Panc1 (cell line): ENCODE results near the gene AFF3. TPM values are rescaled to one million over a fixed set of nuclear protein-coding genes. Genes with fewer than 3 reads are reported as not detected.

ENCODE experiments used
- ATAC-seq: fragments of 200-7000 bp; cut with Tn5 transposase; 2 replicates; pipeline ENCODE4 v1.9.1; 2020; ENCODE audit warnings: mild to moderate bottlenecking, moderate library complexity
- BruUV-seq: library from RNA; stranded (reverse); fragments of 400-500 nt; replicated peaks from 2 replicates; lab custom pipeline; 2021; lab: Mats Ljungman, UMichigan
- CTCF ChIA-PET: fragments of 300-600 bp; sonication (Branson Sonifier 250); formaldehyde crosslinking; loops from one replicate; lab custom pipeline; 2022; ENCODE audit warnings: antibody characterized with exemption; lab: Charles Lee
- POLR2A ChIA-PET: fragments of 300-600 bp; sonication (Branson Sonifier 250); formaldehyde crosslinking; loops from one replicate; lab custom pipeline; 2022; ENCODE audit warnings: antibody characterized with exemption; lab: Charles Lee
- DNase-seq: peaks from one replicate; pipeline ENCODE4 v3.0.0-alpha.2; 2010; ENCODE audit warnings: low read depth, low spot score
- H3K27ac ChIP-seq: 2 replicates; pipeline ENCODE4 v1.5.1; 2011; ENCODE audit warnings: mild to moderate bottlenecking, low read length, inconsistent platforms
- H3K27me3 ChIP-seq: fragments of 200-500 bp; sonication (Bioruptor generic); 2 replicates; pipeline ENCODE4 v1.6.0; 2014; ENCODE audit warnings: low read length, inconsistent platforms; ENCODE audit not compliant: control insufficient read depth, insufficient read depth
- H3K36me3 ChIP-seq: fragments of 200-500 bp; sonication (Bioruptor generic); 2 replicates; pipeline ENCODE4 v1.5.1; 2014; ENCODE audit warnings: inconsistent platforms, mild to moderate bottlenecking, low read length, moderate library complexity; ENCODE audit not compliant: control insufficient read depth, insufficient read depth
- H3K4me1 ChIP-seq: 2 replicates; pipeline ENCODE4 v1.5.1; 2011; ENCODE audit warnings: inconsistent platforms, mild to moderate bottlenecking, low read length, moderate library complexity; ENCODE audit not compliant: control insufficient read depth, insufficient read depth
- H3K4me3 ChIP-seq, 2 experiments: 2 replicates each; pipeline ENCODE4 v1.5.1; 2011 to 2012; ENCODE audit warnings: low read depth in 2 of 2, low read length in 2 of 2, mild to moderate bottlenecking in 2 of 2, inconsistent platforms in 1 of 2, moderate library complexity in 1 of 2
- H3K9me3 ChIP-seq: fragments of 200-500 bp; sonication (Bioruptor generic); 2 replicates; pipeline ENCODE4 v1.5.1; 2014; ENCODE audit warnings: low read depth, mild to moderate bottlenecking, inconsistent platforms, low read length, moderate library complexity; ENCODE audit not compliant: control insufficient read depth, insufficient read depth
- CTCF ChIP-seq: fragments of 450-650 bp; IDR thresholded peaks from 2 replicates; pipeline ENCODE4 v1.5.1; 2017; ENCODE audit warnings: mild to moderate bottlenecking
- POLR2AphosphoS5 ChIP-seq: IDR thresholded peaks from 2 replicates; pipeline ENCODE4 v1.6.1; 2012; ENCODE audit warnings: mild to moderate bottlenecking, low read depth, low read length, moderate library complexity
- REST ChIP-seq, 2 experiments: IDR thresholded peaks; 2 replicates each; pipeline ENCODE4 v1.6.1; 2011 to 2012; ENCODE audit warnings: low read depth in 2 of 2, control low read depth in 1 of 2, low read length in 1 of 2, mild to moderate bottlenecking in 1 of 2, moderate library complexity in 1 of 2; ENCODE audit not compliant: insufficient read depth in 1 of 2
- SIN3A ChIP-seq: IDR thresholded peaks from 2 replicates; pipeline ENCODE4 v1.6.1; 2012; ENCODE audit warnings: low read depth, mild to moderate bottlenecking, low read length, moderate library complexity, borderline replicate concordance; ENCODE audit not compliant: insufficient read depth
- TCF7L2 ChIP-seq: IDR thresholded peaks from 2 replicates; pipeline ENCODE4 v1.6.1; 2011; ENCODE audit warnings: mild to moderate bottlenecking, low read depth, low read length, inconsistent platforms
- in situ Hi-C: cut with HindIII; loops from 2 replicates; pipeline ENCODE4 v1.10.0; 2016; ENCODE audit warnings: low sequenced_read_pairs, low pct_unique_long_range_greater_than_20kb
- intact Hi-C: fragments of 100-400 bp; cut with micrococcal nuclease; formaldehyde crosslinking; loops from one replicate; pipeline ENCODE4 v1.10.0; 2022; ENCODE audit not compliant: unreplicated experiment
- total RNA-seq: library from RNA; stranded (reverse); gene quantifications from one replicate; pipeline ENCODE4 v1.2.1, GENCODE V29; 2021; ENCODE audit not compliant: unreplicated experiment

The AFF3 gene
- total RNA-seq, 1 experiment from 2014 or later = 2.2 TPM

GRCh38 chr2:100002059-100002458 lies 140.3 kb downstream of the AFF3 start:
- CTCF ChIA-PET = no interaction called here
- intact Hi-C loops = no loop called here
- in situ Hi-C loops = no loop called here

GRCh38 chr2:100000915-100001707 lies 141.3 kb downstream of the AFF3 start:
- no peaks in the 10 kb centered on the region for H3K36me3 ChIP-seq
- no peak overlapping the region for H3K27ac ChIP-seq
- intact Hi-C loops (no loop called here), in situ Hi-C loops (no loop called here)
- ChIA-PET POLR2A (no interaction called here), CTCF (no interaction called here)
- H3K4me3 ChIP-seq = no peak overlapping the region
- no peaks in the 10 kb centered on the region for H3K9me3 ChIP-seq
- no peak for DNase-seq
- TF ChIP-seq TCF7L2 (no peak), REST (IDR thresholded peaks at IDR 0.05; ENCODE audit: insufficient read depth in 1 of 2, low read depth in 2 of 2, low read length in 1 of 2) (no peak), CTCF (no peak), SIN3A (no peak), POLR2AphosphoS5 (no peak)
- no peak for ATAC-seq
- no peaks in the 10 kb centered on the region for H3K27me3 ChIP-seq
- BruUV-seq = no TSS peak
- no peaks in the 10 kb centered on the region for H3K4me1 ChIP-seq

More at GRCh38 chr2:100002059-100002458, 140.3 kb downstream of the AFF3 start:
- no peak for DNase-seq
- Histone ChIP-seq H3K27ac (no peak overlapping the region), H3K4me1 (no peaks in the 10 kb centered on the region), H3K9me3 (no peaks in the 10 kb centered on the region), H3K4me3 (no peak overlapping the region), H3K36me3 (no peaks in the 10 kb centered on the region), H3K27me3 (no peaks in the 10 kb centered on the region)
- POLR2A ChIA-PET = no interaction called here
- ATAC-seq = no peak
- no TSS peak for BruUV-seq
- no peak for TF ChIP-seq REST (IDR thresholded peaks at IDR 0.05; ENCODE audit: insufficient read depth in 1 of 2, low read depth in 2 of 2, low read length in 1 of 2)
- TF ChIP-seq POLR2AphosphoS5 = no peak
- no peak for TF ChIP-seq TCF7L2
- TF ChIP-seq CTCF = no peak
- TF ChIP-seq SIN3A = no peak
